Right lobe of liver (tissue), 6 donors: ENCODE data around the gene PXT1. TPM values are rescaled to one million over a fixed set of nuclear protein-coding genes. Genes with fewer than 3 reads are reported as not detected.

Experiments
- ATAC-seq, 4 donors: fragments of 200-7000 bp; cut with Tn5 transposase; one replicate each; pipeline ENCODE4 v1.9.1; 2020; ENCODE audit warnings: mild to moderate bottlenecking in 4 of 4, moderate library complexity in 4 of 4
- DNase-seq, 3 donors: peaks; one replicate each; pipeline ENCODE4 v3.0.0-alpha.2; 2020
- H3K27ac ChIP-seq, 3 donors: fragments of 200-600 bp; one replicate each; pipeline ENCODE4 v1.8.0; 2022
- H3K27me3 ChIP-seq, 2 donors: fragments of 200-600 bp; one replicate each; pipeline ENCODE4 v1.8.0; 2022
- H3K36me3 ChIP-seq, 4 donors: fragments of 200-600 bp; sonication (generic) in 1 of 4; one replicate each; pipeline versions ENCODE4 v1.5.1 to v1.8.0; 2017 to 2022; ENCODE audit warnings: control low read depth in 1 of 4
- H3K4me1 ChIP-seq, 4 donors: fragments of 200-600 bp; sonication (generic) in 1 of 4; one replicate each; pipeline versions ENCODE4 v1.5.1 to v1.8.0; 2017 to 2022; ENCODE audit warnings: control low read depth in 1 of 4
- H3K4me3 ChIP-seq, 3 donors: fragments of 200-600 bp; one replicate each; pipeline ENCODE4 v1.8.0; 2022
- H3K9me3 ChIP-seq, 4 donors: fragments of 200-600 bp; sonication (generic) in 1 of 4; one replicate each; pipeline versions ENCODE4 v1.5.1 to v1.8.0; 2017 to 2022; ENCODE audit warnings: control low read depth in 1 of 4
- CTCF ChIP-seq, 4 donors: fragments of 200-600 bp in 3 of 4; fragments of 450-650 bp in 1 of 4; IDR thresholded peaks; one replicate each; pipeline versions ENCODE4 v1.5.1 to v1.8.0; 2016 to 2022; ENCODE audit warnings: antibody characterized with exemption in 4 of 4, mild to moderate bottlenecking in 2 of 4
- POLR2A ChIP-seq: fragments of 450-650 bp; IDR thresholded peaks from one replicate; pipeline ENCODE4 v1.6.1; 2017; ENCODE audit warnings: antibody characterized with exemption, mild to moderate bottlenecking
- WGBS: methylation state at CpG from one replicate; pipeline ENCODE4 v1.1.6; 2018; ENCODE audit warnings: low coverage, low lambda C conversion rate; ENCODE audit not compliant: insufficient coverage; ENCODE audit errors: missing lambda C conversion rate; 5-methylcytosine and 5-hydroxymethylcytosine counted together
- intact Hi-C, 2 donors: fragments of 100-400 bp; cut with DNase I; formaldehyde crosslinking; loops; one replicate each; pipeline versions ENCODE4 v1.11.2 to v1.14.1; 2022
- total RNA-seq, 6 experiments: library from RNA; depleted of rRNA in 2 of 6; stranded (reverse); fragments of >200 nt in 2 of 6; fragmentation: NEBNext Ultra II Directional in 3 of 6; extraction: Animal tissue kit (Norgen Biotek cat#: 25700) in 3 of 6; gene quantifications; one replicate each; pipeline versions ENCODE4 v1.1.0 to v1.2.4, GENCODE V29; 2016 to 2023
- donor health status: DM: no; HTN: yes; CAD: no.
- donor health status: DM: no; HTN: no; CAD: no.
- donor health status: DM: no; HTN: no; CAD: no.
- donor health status: DM: no; HTN: yes; CAD: no.
- donor health status: DM: no; HTN: yes; CAD: no.

Gene PXT1
- total RNA-seq, 6 experiments from 2014 or later: 0.11 TPM; not detected in 5

- H3K4me3 ChIP-seq: no peak overlapping the region
- H3K27me3 ChIP-seq: no peaks in the 10 kb centered on the region
- ATAC-seq: no peak
- H3K9me3 ChIP-seq: no peaks in the 10 kb centered on the region
- 77% methylated on average over 5 of the region's 8 CpGs for WGBS
- peak in 1 of 3 donors; percentile 26 for DNase-seq
- no peak overlapping the region for H3K27ac ChIP-seq
- H3K36me3 ChIP-seq: no peaks in the 10 kb centered on the region
- H3K4me1 ChIP-seq: peaks cover 0 to 21% (median 4%) of the 10 kb centered on the region in 4 donors
- intact Hi-C loops: no loop called here
- no peak for TF ChIP-seq CTCF (IDR thresholded peaks at IDR 0.05)
- TF ChIP-seq POLR2A: no peak
Observed at GRCh38 chr6:36374972-36375371, 67.7 kb downstream of the PXT1 start.

GRCh38 chr6:36374194-36374593, 68.5 kb downstream of the PXT1 start:
- intact Hi-C loops: no loop called here
- Histone ChIP-seq H3K36me3 (no peaks in the 10 kb centered on the region), H3K4me3 (no peak overlapping the region), H3K27ac (no peak overlapping the region), H3K27me3 (no peaks in the 10 kb centered on the region), H3K9me3 (no peaks in the 10 kb centered on the region), H3K4me1 (peaks cover 0 to 21% (median 4%) of the 10 kb centered on the region in 4 donors)
- 94% methylated on average over 3 of the region's 4 CpGs for WGBS
- TF ChIP-seq CTCF (IDR thresholded peaks at IDR 0.05) (no peak), POLR2A (no peak)
- ATAC-seq: no peak
- DNase-seq: no peak

- ATAC-seq: no peak
- peaks cover 0 to 16% (median 1%) of the 10 kb centered on the region in 4 donors for H3K4me1 ChIP-seq
Observed at GRCh38 chr6:36373368-36374019, 69.2 kb downstream of the PXT1 start.

GRCh38 chr6:36372088-36372487, 70.6 kb downstream of the PXT1 start:
- H3K4me3 ChIP-seq: no peak overlapping the region
- ATAC-seq (no peak), DNase-seq (no peak)
- H3K4me1 ChIP-seq: peaks cover 0 to 6% (median 0%) of the 10 kb centered on the region in 4 donors
- H3K27me3 ChIP-seq: no peaks in the 10 kb centered on the region
- no peak for TF ChIP-seq POLR2A
- no peak for TF ChIP-seq CTCF (IDR thresholded peaks at IDR 0.05)
- no peak overlapping the region for H3K27ac ChIP-seq
- no peaks in the 10 kb centered on the region for H3K9me3 ChIP-seq
- 88% methylated on average over 1 of the region's 6 CpGs for WGBS
- H3K36me3 ChIP-seq: no peaks in the 10 kb centered on the region
- intact Hi-C loops: no loop called here

More at GRCh38 chr6:36373368-36374019, 69.2 kb downstream of the PXT1 start:
- no peak overlapping the region for H3K4me3 ChIP-seq
- WGBS: 33% methylated on average over 3 of the region's 15 CpGs
- no peaks in the 10 kb centered on the region for H3K9me3 ChIP-seq
- no peaks in the 10 kb centered on the region for H3K27me3 ChIP-seq
- TF ChIP-seq CTCF (IDR thresholded peaks at IDR 0.05) (no peak), POLR2A (no peak)
- intact Hi-C loops: no loop called here
- no peak overlapping the region for H3K27ac ChIP-seq
- no peaks in the 10 kb centered on the region for H3K36me3 ChIP-seq
- DNase-seq: peak in 1 of 3 donors; percentile 37
